HG03103 (cell line): Measurements from ENCODE around the gene KCNQ1.

Experiments used
- ATAC-seq: cut with Tn5 transposase; IDR thresholded peaks from one replicate; pipeline ENCODE4 v1.9.1; 2021; ENCODE audit warnings: low read depth; ENCODE audit not compliant: unreplicated experiment

KCNQ1 gene

GRCh38 chr11:2442589-2442988, 2.2 kb upstream of the KCNQ1 start:
- no peak for ATAC-seq

DNA sequence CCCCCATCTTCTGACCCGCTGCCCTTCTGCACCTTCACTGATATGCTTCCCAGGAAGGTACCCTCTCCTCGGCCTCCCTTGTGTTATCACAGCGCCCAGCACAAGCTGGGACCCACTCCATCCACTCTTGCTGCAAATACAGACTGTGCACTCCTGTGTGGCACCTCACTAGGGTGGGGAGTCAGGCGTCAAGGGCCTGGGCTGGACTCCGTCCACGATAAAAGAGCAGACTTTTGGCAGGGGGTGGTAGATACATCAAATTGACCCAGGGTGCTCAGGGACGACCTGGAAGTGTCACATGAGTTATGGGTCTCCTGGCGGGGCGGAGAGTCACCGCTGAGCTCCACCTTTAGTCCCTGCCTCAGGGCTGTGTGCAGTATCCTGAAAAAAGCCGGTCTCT, 1.4 kb upstream of the KCNQ1 start:
- no peak for ATAC-seq

DNA sequence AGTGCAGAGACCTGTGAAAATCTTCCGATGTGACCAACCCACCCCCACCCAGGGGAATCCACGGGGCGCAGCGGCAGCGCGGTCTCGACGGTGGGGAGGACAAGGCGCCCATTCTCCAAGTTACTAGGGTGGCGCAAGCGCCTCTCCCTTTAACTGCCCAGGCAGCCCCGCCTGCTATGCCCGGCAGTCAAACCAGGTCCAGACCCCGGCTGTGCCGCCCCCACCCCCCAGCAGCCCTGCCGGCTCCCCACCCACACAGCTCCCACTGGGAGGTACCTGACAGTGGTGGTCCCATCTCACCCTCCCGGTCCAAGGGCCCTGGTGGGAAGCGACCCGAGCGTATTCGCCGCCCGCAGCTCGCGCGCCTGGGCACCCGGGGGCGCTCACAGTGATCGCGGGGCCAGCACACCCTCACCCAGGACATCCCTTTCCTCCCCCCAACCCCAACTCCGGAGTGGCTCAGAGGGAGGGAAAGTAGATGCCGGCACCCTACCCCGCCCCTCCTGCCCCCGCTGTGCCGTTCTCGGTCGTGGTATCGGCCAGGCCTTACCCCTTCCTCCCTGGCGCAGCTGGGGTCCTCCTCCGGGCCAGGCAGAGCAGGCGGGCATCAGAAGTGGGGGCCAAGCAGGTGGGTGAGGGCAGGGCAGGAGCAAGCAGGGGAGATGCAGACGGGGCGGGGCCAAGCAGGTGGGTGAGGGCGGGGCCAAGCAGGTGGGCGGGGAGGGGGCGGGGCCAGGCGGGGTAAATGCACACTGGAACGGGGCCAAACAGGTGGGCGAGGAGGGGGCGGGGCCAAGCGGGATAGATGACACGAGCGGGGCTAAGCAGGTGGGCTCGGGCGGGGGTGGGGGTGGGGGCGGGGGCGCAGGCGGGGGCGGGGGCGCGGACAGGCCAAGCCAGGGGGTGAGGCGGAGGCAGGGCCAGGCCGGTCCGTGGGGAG, 657 bp upstream of the KCNQ1 start, which contains the start of gene TRPM5:
Gene TRPM5 (minus strand): TSS at position 634 of the 940 bp plus-strand sequence. CDS start 21,478 bp downstream, outside the sequence.
- ATAC-seq: no peak

- ATAC-seq: no peak
These were observed 1.1 kb downstream of the KCNQ1 start for GRCh38 chr11:2445746-2446551.

- no peak for ATAC-seq
These were observed 1.9 kb downstream of the KCNQ1 start for GRCh38 chr11:2446590-2447252.

DNA sequence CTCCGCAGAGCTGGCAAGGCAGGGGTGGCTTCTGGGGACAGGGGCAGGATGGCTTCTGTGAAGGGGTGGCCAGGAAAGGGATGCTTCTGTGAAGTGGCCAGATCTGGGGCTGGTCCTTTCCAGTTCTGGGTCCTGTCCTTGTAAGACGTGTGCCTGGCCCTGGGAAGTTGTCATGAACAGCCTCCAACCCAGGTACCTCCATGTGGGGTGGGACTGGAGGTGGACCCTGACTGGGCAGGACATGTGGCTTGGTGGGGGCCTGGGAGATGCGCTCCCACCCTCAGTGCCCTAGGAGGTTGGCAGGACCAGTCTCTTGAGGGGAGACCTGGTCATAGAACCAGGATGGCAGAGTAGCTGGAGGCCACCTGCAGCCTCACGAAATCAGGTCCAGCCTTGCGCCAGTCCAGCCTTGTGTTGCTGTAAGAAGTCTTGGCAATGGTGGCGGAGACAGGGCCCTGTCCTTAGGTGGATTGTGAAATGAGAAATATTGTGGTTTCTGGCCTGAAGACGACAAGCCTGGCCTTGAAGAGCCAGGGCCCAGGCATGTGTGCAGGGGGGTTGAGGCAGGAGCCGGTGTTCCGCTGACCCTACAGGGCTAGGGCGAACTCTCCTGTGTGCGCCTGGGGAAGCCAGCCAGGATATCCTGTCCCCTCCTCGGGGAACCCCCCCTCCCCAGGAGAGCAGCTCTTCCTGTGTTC, 2.6 kb downstream of the KCNQ1 start:
- no peak for ATAC-seq

DNA sequence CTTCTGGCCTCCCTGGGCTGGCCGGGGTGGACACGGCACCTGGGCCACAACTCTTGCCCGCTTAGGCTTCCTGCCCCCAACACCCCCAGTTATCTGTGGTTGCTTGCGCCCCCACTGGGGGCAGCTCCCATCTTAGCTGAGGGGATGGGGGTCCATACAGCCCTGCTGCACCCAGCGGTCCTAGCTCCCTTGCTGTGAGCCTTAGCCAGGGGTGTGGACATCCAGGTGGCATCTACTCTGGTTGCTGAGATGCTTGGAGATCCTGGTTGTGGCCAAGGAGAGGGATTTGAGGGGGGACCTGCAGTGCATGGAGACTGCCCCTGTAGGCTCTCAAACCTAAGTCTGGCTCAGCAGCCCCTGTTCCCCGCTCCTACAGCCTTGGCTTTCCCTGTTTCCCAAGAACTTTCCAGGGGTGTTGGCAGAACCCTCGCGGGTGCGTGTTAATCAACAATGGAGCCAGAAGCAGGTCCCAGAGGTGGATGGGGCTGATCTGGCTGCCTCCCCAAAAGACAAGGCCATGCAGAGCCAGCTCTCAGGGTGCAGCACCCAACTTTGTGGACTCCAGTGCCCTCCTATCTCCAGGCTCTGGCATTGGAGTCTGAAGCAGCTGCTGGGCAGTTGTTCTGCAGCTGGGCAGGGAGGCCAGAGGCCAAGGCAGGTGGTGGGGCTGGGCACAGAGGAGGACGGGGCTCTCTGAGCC, 3.3 kb downstream of the KCNQ1 start:
- ATAC-seq: no peak

- ATAC-seq: no peak
These were observed 4.1 kb downstream of the KCNQ1 start for GRCh38 chr11:2448661-2449547.

DNA sequence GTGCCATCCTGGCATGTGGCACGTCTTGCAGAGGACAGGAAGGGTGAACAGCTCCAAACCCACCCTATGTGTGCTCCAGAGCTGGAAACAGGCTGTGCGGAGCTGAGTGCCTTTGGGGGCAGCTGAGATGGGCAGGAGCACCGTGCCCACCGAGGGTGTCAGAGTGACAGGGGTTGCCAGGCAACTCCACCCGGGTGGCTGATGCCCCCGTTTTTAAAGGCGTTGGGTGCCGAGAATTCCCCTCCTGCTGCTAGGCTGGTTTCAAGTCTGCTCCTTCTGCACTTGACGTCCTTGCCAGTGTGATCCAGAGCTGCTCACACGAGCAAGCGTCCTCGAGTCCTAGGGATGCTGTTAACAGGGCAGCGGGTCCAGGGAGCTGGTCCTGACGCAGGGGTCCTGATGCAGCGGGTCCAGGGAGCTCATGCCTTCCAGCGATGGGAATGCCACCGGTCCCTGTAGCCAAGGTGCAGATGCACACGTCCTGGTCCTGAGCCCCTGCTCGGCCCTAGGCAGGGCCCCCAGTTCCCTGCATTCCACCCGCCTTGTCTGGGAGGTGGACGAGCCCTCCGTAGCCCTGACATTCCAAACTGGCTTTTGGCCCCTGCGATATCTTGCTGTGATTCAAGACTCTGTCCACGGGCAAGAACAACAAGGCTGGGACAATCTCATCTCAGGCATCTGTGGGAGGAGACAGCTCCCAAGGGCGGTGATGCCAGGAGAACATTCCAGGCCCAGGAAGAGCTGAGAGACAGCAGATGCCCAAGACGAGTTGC, 4.9 kb downstream of the KCNQ1 start:
- no peak for ATAC-seq

DNA sequence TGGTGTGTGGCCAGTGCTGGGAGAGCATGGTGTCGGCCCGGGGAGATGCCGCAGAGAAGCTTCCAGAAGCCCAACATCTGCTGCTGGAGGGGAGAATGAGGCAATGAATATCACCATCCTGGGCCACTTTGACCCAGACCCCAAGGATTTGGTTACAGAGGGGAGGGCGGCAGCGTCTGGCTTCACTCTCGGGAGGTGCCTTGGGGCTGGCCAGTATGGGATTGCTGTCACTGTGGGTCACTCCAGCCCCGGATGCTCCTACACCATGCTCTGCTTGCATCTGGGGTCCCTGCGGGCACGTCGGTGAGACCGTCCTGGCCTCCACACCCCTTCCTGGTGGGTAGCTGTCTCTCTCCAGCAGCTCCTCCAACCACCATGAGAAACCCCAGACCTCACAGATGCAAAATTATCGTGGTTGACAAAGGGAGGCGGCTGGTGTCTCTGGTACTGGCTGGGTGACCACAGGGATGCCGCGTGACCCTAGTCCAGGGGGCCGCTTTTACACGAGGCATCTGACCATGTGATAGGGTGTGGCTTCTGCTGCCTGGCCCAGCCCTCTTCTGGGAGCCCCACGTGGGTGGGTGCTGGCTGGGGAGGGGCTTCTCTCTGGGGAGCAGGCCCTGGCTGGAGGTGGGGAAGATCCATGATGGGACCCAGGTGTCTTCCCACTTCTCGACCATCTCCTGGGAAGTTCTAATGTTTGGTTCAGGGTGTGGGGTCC, 5.7 kb downstream of the KCNQ1 start:
- ATAC-seq: no peak

GRCh38 chr11:2451336-2451735, 6.5 kb downstream of the KCNQ1 start:
- ATAC-seq: no peak

- ATAC-seq: no peak
These were observed 7.1 kb downstream of the KCNQ1 start for GRCh38 chr11:2451916-2452315.

DNA sequence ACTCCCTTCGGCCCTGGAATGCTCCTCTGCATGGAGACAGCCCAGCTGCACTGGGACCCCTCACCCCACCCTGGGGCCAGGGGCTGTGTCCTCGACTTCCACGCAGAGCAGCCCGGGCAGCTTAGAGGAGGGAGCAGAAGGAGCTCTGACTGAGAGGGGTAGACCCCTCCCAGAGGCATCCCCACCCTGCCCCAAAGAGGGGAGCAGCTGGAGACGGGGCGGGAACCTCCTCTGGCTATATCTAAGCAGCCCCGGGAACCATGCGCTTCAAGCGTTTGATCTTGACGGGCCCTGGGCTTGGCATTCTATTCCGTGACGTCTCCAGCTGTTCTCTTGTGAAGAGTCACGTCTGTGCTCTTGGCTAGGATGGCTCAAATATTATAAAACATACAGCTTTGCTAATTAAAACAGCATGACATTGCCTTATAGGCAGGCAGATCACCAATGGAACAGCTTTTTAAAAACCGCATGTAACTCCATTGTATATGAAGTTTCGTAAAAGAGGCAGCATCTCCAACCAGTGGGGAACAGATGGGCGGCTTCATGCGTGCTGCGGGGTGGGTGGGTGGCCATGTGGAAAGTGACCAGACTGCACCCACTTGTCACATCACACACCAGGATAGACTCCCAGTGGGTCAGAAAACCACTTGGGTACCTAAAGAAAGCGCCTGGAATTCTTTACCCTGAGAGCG, 7.7 kb downstream of the KCNQ1 start:
- ATAC-seq: no peak

- no peak for ATAC-seq
These were observed 8.6 kb downstream of the KCNQ1 start for GRCh38 chr11:2453436-2453835.

DNA sequence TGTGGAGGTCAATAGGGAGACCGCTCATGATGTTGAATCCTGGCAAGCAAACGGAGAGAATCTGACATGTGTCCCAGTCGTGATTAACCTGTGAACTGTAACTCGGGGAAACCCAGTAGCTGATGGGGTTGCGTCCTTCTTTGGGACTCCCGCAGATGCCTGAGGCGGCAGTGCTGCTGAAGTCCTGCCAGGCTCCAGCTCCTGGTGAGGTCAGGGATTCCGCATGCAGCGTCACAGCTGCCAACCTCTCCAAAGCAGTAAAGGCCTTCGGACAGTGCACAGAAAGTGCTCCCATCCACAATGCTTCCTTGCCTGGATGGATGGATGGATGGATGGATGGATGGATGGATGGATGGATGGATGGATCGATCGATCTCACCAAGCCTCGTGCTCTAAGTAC, 13.5 kb downstream of the KCNQ1 start:
- no peak for ATAC-seq

DNA sequence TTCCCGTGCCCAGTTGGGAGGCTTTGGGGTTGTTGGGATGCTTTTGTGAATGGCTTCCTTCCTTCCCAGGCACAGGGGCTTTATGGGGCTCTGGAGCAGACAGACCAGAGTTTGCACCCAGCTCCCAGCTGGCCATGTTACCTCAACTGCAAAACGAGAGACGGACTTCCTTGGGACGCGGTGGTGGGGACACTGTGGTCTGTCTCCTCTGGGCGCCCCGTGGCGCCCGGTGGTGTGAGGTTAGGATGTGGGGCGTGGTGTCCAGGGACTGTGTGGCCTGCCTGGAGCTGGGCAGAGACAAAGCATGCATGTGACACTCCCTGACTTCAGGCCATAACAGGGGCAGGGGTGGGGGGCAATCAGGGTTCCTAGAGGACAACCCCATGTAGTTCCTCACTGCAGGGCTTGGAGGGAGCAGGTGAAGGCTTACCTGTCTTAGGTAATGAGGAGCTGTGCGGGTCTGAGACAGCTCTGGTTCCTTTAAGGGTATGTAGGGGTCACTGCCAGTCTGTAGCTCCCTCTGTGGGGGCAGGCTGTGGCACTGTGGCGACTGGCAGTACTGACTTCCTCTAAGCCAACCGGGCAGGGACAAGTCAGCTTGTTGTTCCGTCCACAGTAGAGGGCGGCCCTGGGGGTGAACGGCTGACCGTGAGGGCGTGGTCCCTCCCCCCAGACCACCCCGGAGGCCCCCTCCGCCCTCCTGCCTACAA, 14.4 kb downstream of the KCNQ1 start:
- ATAC-seq: no peak
